Right renal pelvis (tissue), 4 donors: ENCODE results near the gene SREBF2. TPM values are rescaled to one million over a fixed set of nuclear protein-coding genes. Genes with fewer than 3 reads are reported as not detected.

ENCODE experiments used
- DNase-seq, 4 donors: peaks; one replicate each; pipeline ENCODE4 v3.0.0-alpha.2; 2013; ENCODE audit warnings: low read depth in 4 of 4, low spot score in 3 of 4, missing footprints in 1 of 4
- polyA plus RNA-seq, 4 donors: library from polyadenylated mRNA; unstranded; fragments of 120-200 nt; gene quantifications; one replicate each; pipeline ENCODE4 v1.2.1, GENCODE V29; 2013; ENCODE audit not compliant: insufficient read length in 4 of 4

Gene SREBF2
- 100 to 1,000 TPM in 2 of 4 donors, 10 to 100 TPM in 2; 94.0 to 104 (median 101) TPM for polyA plus RNA-seq

GRCh38 chr22:41832553-41833368 lies at the start of gene SREBF2:
TSS of gene SREBF2 (plus strand) at chr22:41833105. CDS start at chr22:41833271, 166 bp downstream.
- peak; percentile 97 to 99 (median 98) for DNase-seq

GRCh38 chr22:41787331-41787730 lies 45.6 kb upstream of the SREBF2 start:
- no peak for DNase-seq

- DNase-seq = no peak
These were observed 39.0 kb upstream of the SREBF2 start for GRCh38 chr22:41793871-41794270.

GRCh38 chr22:41798736-41799135 lies 34.2 kb upstream of the SREBF2 start:
- DNase-seq = no peak

GRCh38 chr22:41799486-41800347 lies 33.2 kb upstream of the SREBF2 start:
- peak in 3 of 4 donors; percentile 6 to 35 (median 30) for DNase-seq

- DNase-seq = peak; percentile 71 to 81 (median 74)
These were observed 32.4 kb upstream of the SREBF2 start, which contains the start of gene CCDC134 for GRCh38 chr22:41800348-41801146. TSS of gene CCDC134 (plus strand) at chr22:41800679. CDS start at chr22:41808891, 8,212 bp downstream.

- DNase-seq = no peak
These were observed 31.6 kb upstream of the SREBF2 start for GRCh38 chr22:41801147-41801819.

GRCh38 chr22:41801886-41802285 lies 31.0 kb upstream of the SREBF2 start:
- DNase-seq = no peak

- no peak for DNase-seq
These were observed 27.3 kb upstream of the SREBF2 start for GRCh38 chr22:41805639-41806038.

- DNase-seq = no peak
These were observed 24.5 kb upstream of the SREBF2 start for GRCh38 chr22:41808400-41808799.

GRCh38 chr22:41810022-41810421 lies 22.9 kb upstream of the SREBF2 start:
- no peak for DNase-seq

- DNase-seq = no peak
These were observed 19.9 kb upstream of the SREBF2 start for GRCh38 chr22:41812805-41813545.

GRCh38 chr22:41813726-41814410 lies 19.0 kb upstream of the SREBF2 start:
- no peak for DNase-seq

- no peak for DNase-seq
These were observed 17.2 kb upstream of the SREBF2 start for GRCh38 chr22:41815716-41816115.

- DNase-seq = no peak
These were observed 16.7 kb upstream of the SREBF2 start for GRCh38 chr22:41816241-41816640.

GRCh38 chr22:41816871-41817270 lies 16.0 kb upstream of the SREBF2 start:
- no peak for DNase-seq

- no peak for DNase-seq
These were observed 14.9 kb upstream of the SREBF2 start for GRCh38 chr22:41818011-41818410.

GRCh38 chr22:41818596-41818995 lies 14.3 kb upstream of the SREBF2 start:
- no peak for DNase-seq

- no peak for DNase-seq
These were observed 13.6 kb upstream of the SREBF2 start for GRCh38 chr22:41819257-41819656.
